ENCODE data around the gene TSPAN18.

The TSPAN18 gene

GRCh38 chr11:44889266-44889665 is 162.5 kb downstream of the TSPAN18 start:
- DNase-seq (ENCODE audit: low read depth) = peak; percentile 14

- DNase-seq (ENCODE audit: low read depth) = no peak
Observed at GRCh38 chr11:44892843-44893242, 166.1 kb downstream of the TSPAN18 start.

GRCh38 chr11:44893308-44893822 is 166.6 kb downstream of the TSPAN18 start:
- no peak for DNase-seq (ENCODE audit: low read depth)

GRCh38 chr11:44893846-44894617 is 167.3 kb downstream of the TSPAN18 start:
- peak; percentile 62 for DNase-seq (ENCODE audit: low read depth)

- DNase-seq (ENCODE audit: low read depth) = peak; percentile 64
Observed at GRCh38 chr11:44899959-44900358, 173.2 kb downstream of the TSPAN18 start.

GRCh38 chr11:44901120-44901633 is 174.4 kb downstream of the TSPAN18 start:
- DNase-seq (ENCODE audit: low read depth) = no peak

GRCh38 chr11:44901786-44902185 is 175.0 kb downstream of the TSPAN18 start:
- DNase-seq (ENCODE audit: low read depth) = no peak

GRCh38 chr11:44903035-44903434 is 176.3 kb downstream of the TSPAN18 start:
- no peak for DNase-seq (ENCODE audit: low read depth)

- DNase-seq (ENCODE audit: low read depth) = no peak
Observed at GRCh38 chr11:44903518-44903917, 176.8 kb downstream of the TSPAN18 start.

- DNase-seq (ENCODE audit: low read depth) = no peak
Observed at GRCh38 chr11:44904261-44905020, 177.7 kb downstream of the TSPAN18 start.

GRCh38 chr11:44905131-44905866 is 178.5 kb downstream of the TSPAN18 start:
- no peak for DNase-seq (ENCODE audit: low read depth)

- DNase-seq (ENCODE audit: low read depth) = no peak
Observed at GRCh38 chr11:44906649-44907048, 179.9 kb downstream of the TSPAN18 start.

GRCh38 chr11:44909557-44909956 is 182.8 kb downstream of the TSPAN18 start:
- no peak for DNase-seq (ENCODE audit: low read depth)

GRCh38 chr11:44910591-44910990 is 183.8 kb downstream of the TSPAN18 start:
- DNase-seq (ENCODE audit: low read depth) = no peak

GRCh38 chr11:44911029-44911814 is 184.5 kb downstream of the TSPAN18 start:
- peak; percentile 82 for DNase-seq (ENCODE audit: low read depth)

GRCh38 chr11:44912270-44912987 is 185.7 kb downstream of the TSPAN18 start:
- DNase-seq (ENCODE audit: low read depth) = no peak

- no peak for DNase-seq (ENCODE audit: low read depth)
Observed at GRCh38 chr11:44913502-44913901, 186.7 kb downstream of the TSPAN18 start.

GRCh38 chr11:44914105-44914504 is 187.3 kb downstream of the TSPAN18 start:
- DNase-seq (ENCODE audit: low read depth) = no peak

GRCh38 chr11:44915004-44915403 is 188.2 kb downstream of the TSPAN18 start:
- DNase-seq (ENCODE audit: low read depth) = no peak

- DNase-seq (ENCODE audit: low read depth) = no peak
Observed at GRCh38 chr11:44915621-44916020, 188.9 kb downstream of the TSPAN18 start.

- no peak for DNase-seq (ENCODE audit: low read depth)
Observed at GRCh38 chr11:44916331-44916730, 189.6 kb downstream of the TSPAN18 start.
